ENCODE data around the gene PDSS2. TPM values are rescaled to one million over a fixed set of nuclear protein-coding genes. Genes with fewer than 3 reads are reported as not detected.

Gene PDSS2
- polyA plus RNA-seq, 1 donor from 2014 or later, result 4.6 TPM

DNA sequence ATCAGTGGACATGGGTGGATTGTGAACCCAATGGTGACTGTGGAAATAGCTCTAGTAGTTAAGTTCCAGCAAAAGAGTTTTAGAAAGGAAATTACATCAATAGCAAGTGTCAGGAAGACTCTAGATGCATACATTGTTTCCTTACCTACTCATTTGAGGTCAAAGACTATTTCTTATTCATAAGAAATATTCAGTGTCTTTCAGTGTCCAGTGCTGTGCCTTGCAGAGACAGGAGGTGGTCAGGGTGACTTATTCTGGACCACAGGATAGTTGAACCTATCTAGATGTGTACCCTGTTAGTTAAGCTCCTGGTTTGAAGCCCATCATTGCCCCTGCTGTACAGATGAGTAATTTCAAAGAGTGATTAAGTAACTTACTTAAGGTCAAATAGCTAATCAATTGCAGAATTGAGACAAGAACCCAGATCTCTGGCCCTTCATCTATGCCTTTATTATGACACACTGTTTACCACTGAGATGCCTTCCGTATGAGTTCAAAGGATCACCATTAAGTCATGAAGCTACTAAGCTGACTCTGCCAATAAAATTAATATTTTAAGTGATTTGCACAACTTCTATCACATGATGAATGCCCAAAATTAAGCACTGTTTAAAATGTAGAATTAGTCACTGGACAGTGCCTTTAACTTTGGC is 136.1 kb downstream of the PDSS2 start:
- H3K9me2 ChIP-seq (ENCODE audit: insufficient read depth, low read length), result no peaks in the 10 kb centered on the region
- no peaks in the 10 kb centered on the region for H4K20me1 ChIP-seq (ENCODE audit: insufficient read depth)
- H3K9ac ChIP-seq (ENCODE audit: low read length), result no peak overlapping the region
- no peak overlapping the region for H2AFZ ChIP-seq (ENCODE audit: low read depth, low read length)
- no peaks in the 10 kb centered on the region for H3K79me2 ChIP-seq (replicated peaks; ENCODE audit: insufficient read depth, low read length)
- H3K4me2 ChIP-seq (ENCODE audit: low read length), result no peak overlapping the region
- H3F3A ChIP-seq (ENCODE audit: insufficient read depth, low read length, poor library complexity, severe bottlenecking), result no peaks in the 10 kb centered on the region
- no peaks in the 10 kb centered on the region for H3K36me3 ChIP-seq (ENCODE audit: insufficient read depth, low read length)
- H3K27me3 ChIP-seq (ENCODE audit: insufficient read depth, low read depth, low read length), result no peaks in the 10 kb centered on the region
- H3K9me3 ChIP-seq (ENCODE audit: low read length), result no peaks in the 10 kb centered on the region
- H3K27ac ChIP-seq (ENCODE audit: low read length), result no peak overlapping the region
- H3K4me3 ChIP-seq (ENCODE audit: low read length), result no peak overlapping the region
- no peak for TF ChIP-seq SMC3 (conservative IDR thresholded peaks at IDR 0.05; ENCODE audit: poor library complexity)
- TF ChIP-seq REST (IDR thresholded peaks at IDR 0.05; ENCODE audit: borderline replicate concordance), result no peak
- TF ChIP-seq POLR2AphosphoS5 (IDR thresholded peaks at IDR 0.05), result no peak
- TF ChIP-seq CTCF (IDR thresholded peaks at IDR 0.05; ENCODE audit: poor library complexity, severe bottlenecking), result no peak
- no peak for TF ChIP-seq EP300 (conservative IDR thresholded peaks at IDR 0.05; ENCODE audit: poor library complexity, severe bottlenecking)
- no peak for TF ChIP-seq MXI1 (conservative IDR thresholded peaks at IDR 0.05; ENCODE audit: poor library complexity, severe bottlenecking)
- TF ChIP-seq EZH2 (IDR thresholded peaks at IDR 0.05; ENCODE audit: borderline replicate concordance, insufficient read depth, low read length, poor library complexity, severe bottlenecking), result no peak
- TF ChIP-seq RAD21 (conservative IDR thresholded peaks at IDR 0.05), result no peak
- no peak for TF ChIP-seq TAF1 (IDR thresholded peaks at IDR 0.05; ENCODE audit: low read depth)

- no peak overlapping the region for H3K9ac ChIP-seq (ENCODE audit: low read length)
- no peaks in the 10 kb centered on the region for H3K9me3 ChIP-seq (ENCODE audit: low read length)
- no peak overlapping the region for H3K4me3 ChIP-seq (ENCODE audit: low read length)
- H3F3A ChIP-seq (ENCODE audit: insufficient read depth, low read length, poor library complexity, severe bottlenecking), result no peaks in the 10 kb centered on the region
- no peaks in the 10 kb centered on the region for H3K79me2 ChIP-seq (replicated peaks; ENCODE audit: insufficient read depth, low read length)
- no peaks in the 10 kb centered on the region for H3K27me3 ChIP-seq (ENCODE audit: insufficient read depth, low read depth, low read length)
- no peaks in the 10 kb centered on the region for H4K20me1 ChIP-seq (ENCODE audit: insufficient read depth)
- TF ChIP-seq MXI1 (conservative IDR thresholded peaks at IDR 0.05; ENCODE audit: poor library complexity, severe bottlenecking) (no peak), TAF1 (IDR thresholded peaks at IDR 0.05; ENCODE audit: low read depth) (no peak), CTCF (IDR thresholded peaks at IDR 0.05; ENCODE audit: poor library complexity, severe bottlenecking) (no peak), POLR2AphosphoS5 (IDR thresholded peaks at IDR 0.05) (no peak), REST (IDR thresholded peaks at IDR 0.05; ENCODE audit: borderline replicate concordance) (no peak), EP300 (conservative IDR thresholded peaks at IDR 0.05; ENCODE audit: poor library complexity, severe bottlenecking) (no peak), EZH2 (IDR thresholded peaks at IDR 0.05; ENCODE audit: borderline replicate concordance, insufficient read depth, low read length, poor library complexity, severe bottlenecking) (no peak), RAD21 (conservative IDR thresholded peaks at IDR 0.05) (no peak), SMC3 (conservative IDR thresholded peaks at IDR 0.05; ENCODE audit: poor library complexity) (no peak)
- no peak overlapping the region for H3K4me2 ChIP-seq (ENCODE audit: low read length)
- H2AFZ ChIP-seq (ENCODE audit: low read depth, low read length), result no peak overlapping the region
- no peaks in the 10 kb centered on the region for H3K9me2 ChIP-seq (ENCODE audit: insufficient read depth, low read length)
- H3K36me3 ChIP-seq (ENCODE audit: insufficient read depth, low read length), result no peaks in the 10 kb centered on the region
- H3K27ac ChIP-seq (ENCODE audit: low read length), result no peak overlapping the region
These were observed 137.6 kb downstream of the PDSS2 start for GRCh38 chr6:107321793-107322192.
